GM18861 (cell line): ENCODE data around the gene SUGT1.
"Not testable (repeated sequence)": the region's sequence is repeated elsewhere in the genome, so short reads cannot be mapped to it uniquely, and the experiment has no call there.

Source experiments
- ATAC-seq: cut with Tn5 transposase; IDR thresholded peaks from one replicate; pipeline ENCODE4 v1.9.1; 2021; ENCODE audit not compliant: unreplicated experiment

Gene SUGT1

DNA sequence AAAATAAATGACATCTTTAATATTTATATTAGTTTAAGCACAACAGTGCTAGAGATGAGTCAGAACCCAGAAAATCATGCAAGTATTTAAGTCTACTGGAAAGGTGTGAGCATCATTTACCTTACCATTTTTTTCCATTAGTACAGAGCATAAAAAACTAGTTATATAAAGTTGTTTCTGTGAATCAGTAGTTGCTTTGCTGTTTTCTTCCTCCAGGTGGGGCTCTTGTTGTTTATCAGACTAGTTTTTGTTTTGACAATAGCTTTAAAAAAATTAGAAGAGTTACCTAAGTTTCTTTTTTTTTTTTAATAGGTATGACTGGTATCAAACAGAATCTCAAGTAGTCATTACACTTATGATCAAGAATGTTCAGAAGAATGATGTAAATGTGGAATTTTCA lies 12.7 kb downstream of the SUGT1 start:
- ATAC-seq: peak; percentile 33

DNA sequence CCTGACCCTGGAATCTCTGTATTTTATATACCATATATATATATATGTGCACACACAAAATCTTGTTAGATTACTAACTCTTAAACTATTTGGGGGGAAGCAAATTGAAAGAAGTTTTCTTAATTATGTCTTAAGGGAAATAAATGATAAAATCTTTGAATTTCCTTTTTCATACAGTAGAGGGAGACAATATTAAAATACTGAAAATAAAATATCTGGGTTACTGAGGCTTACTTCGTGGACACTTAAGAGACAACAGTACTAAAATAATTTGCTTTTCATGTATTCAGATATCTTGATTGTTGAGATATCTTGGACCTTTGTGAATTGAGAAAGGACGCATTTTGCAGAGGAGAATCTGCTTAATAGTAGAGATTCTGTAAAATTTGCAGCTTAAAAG lies 17.0 kb downstream of the SUGT1 start:
- no peak for ATAC-seq

DNA sequence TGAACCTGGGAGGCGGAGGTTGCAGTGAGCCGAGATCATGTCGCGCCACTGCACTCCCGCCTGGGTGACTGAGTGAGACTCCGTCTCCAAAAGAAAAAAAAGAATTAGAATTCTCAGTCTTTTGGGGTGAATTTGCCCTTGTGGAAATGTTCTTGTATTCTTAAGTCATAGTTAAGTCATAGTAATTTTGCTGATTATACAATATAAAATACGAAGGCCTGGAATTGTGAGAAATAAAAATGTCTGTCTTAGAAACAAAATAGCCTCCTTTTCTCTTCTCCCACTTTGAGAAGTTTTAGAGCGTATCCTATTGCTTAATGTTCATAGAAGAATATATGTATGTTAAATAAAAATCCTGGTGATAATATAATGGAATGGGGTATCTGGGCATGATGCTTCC lies 18.1 kb downstream of the SUGT1 start:
- ATAC-seq: no peak

DNA sequence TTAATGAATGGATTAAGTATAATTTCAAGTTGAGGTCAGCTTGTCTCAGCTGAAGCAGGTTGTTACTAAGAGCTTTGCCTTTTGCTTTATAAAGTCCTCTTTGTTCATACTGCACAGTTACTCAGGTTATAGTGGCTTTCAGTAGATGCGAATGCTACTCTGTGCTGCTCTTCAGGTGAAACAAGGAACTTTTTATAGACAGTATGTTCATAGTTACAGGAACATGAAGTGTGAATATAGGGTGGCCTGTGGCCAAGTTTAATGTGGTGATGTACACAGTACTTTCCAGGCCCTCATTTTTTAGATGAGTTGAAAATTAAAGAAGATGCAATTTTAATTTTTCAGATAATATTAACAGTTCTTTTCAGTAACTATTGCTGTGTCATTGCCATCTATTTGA lies 20.8 kb downstream of the SUGT1 start:
- no peak for ATAC-seq

DNA sequence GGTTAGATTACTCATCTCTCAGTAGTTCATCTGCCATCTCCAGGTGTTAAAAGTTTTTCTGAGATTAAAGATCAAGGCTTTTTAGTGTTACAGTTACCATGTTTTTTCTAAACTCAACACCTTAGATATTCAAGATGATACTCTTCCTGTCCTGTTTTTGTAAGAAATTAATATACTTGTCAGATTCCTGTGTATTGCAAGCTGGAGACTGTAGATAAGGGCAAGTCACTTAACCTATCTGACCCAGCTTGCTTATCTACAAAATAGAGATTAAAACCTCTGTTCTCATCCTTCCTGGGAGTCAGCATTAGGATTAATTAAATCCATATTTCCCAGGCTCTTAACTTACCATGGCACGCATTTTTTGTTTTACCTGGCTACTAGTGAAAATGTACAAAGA lies 25.2 kb downstream of the SUGT1 start:
- ATAC-seq: no peak

DNA sequence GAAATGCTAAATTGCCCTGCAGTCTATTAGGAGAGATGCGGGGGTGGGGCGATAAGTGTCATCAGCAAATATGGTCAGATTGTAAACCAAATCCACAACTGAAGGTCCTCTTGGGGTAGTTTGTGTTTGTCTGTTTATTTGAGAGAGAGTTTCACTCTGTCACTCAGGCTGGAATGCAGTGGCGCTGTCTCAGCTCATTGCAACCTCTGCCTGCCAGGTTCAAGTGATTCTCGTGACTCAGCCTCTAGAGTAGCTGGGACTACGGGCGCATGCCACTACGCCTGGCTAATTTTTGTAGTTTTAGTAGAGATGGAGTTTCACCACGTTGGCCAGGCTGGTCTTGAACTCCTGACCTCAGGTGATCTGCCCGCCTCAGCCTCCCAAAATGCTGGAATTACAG lies 33.2 kb downstream of the SUGT1 start:
- ATAC-seq: not testable (repeated sequence)

DNA sequence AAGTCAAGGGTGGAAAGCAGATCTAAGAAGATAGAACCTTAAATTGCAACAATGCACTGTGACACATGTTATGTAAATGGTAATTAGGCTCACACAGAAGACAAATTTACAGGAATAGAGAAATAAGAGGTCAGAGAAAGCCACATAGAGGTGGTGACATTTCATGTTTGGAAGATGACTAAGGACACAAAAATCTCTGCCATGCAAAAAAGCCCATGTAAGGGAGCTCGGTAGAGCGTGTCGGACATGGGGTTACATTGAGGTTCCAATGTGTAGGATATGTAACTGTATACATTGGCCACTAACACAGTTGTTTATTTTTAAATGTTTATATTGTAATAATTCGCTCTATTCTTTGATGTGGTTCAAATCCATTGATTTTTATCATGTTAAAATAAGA lies 33.7 kb downstream of the SUGT1 start:
- no peak for ATAC-seq

DNA sequence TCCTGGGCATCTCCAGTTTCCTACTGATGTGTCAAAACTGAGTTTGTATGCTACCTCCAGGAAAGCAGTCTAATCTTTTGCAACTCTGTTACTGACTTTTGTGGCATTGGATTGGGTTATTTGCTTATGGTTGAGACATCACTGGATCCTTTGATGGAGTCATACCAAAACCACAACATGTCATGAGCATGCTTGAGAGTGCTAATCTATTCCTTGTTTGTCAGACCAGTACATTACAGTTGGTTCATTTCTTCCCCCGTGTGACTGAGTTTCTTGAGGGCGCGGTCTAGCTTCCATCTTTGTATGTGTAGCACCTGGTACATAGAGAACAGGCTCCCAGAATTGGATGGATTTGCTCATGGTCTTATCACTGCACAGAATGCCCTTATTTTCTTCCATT lies 43.2 kb downstream of the SUGT1 start:
- peak; percentile 51 for ATAC-seq

DNA sequence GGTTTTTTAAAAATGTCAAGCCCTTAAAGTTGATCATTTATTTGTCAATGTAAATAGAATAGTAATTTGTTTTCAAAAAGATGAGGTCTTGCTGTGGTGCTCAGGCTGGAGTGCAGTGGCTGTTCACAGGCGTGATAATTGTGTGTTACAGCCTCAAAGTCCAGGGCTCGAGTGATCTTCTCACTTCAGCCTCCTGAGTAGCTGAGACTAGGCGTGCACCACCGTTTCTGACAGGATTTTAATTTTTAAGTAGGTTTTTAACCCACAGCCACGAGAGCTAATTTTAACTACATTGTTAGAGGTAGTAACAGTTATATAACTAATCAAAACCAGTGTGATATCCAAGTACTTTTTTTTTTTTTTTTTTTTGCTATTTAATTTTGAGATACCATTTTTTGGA lies 43.9 kb downstream of the SUGT1 start:
- no peak for ATAC-seq

DNA sequence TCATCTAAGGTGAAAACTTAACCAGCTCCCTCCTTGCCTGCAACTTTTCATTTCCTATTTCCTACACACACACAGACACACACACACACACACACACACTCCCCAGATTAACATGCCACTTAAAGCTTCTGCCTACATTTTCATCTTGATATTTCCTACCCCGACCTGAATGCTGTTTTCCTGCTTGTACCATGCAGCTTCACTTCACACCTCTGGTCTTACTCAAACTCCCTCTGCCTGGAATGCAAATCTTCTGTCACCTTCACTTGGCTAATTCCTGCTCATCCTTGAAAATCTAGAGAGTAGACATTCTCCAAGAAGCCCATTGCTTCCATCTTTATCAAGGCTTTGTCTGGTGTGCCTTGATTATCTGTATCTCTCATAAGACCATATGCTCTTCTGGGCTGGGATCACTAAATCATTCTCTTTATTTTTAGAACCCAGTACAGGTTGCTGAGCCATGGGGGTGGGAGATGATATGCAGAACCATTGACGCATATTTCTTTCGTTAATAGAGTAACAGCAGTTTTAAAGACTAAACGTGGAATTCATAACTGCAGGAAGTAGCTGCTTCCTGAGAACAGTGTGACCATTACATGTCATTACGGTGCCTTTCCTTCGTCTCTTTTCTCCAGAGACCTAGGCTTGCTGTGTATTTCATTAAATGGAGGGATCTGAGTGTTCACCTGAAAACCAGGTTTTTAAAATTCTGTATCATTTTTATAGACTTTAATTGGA lies 49.3 kb downstream of the SUGT1 start:
- no peak for ATAC-seq

DNA sequence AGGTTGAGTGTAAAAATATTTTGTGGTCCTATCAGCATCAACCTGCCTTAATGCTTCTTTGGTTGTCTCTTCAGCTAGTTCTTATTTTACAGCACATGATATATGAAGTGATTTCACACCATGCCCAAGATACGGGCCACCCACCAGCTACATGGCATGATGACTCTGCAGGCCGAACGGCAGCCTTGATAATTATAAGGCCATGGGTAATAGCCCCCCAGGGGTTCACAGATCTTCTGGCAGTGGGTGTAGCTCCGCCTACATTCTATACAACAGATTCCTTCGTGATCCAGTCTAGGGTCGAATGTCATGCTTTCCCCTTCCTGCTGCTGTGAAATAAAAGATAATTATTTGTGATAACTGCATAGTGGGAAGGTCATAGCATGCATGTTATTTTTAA lies 50.8 kb downstream of the SUGT1 start:
- no peak for ATAC-seq

DNA sequence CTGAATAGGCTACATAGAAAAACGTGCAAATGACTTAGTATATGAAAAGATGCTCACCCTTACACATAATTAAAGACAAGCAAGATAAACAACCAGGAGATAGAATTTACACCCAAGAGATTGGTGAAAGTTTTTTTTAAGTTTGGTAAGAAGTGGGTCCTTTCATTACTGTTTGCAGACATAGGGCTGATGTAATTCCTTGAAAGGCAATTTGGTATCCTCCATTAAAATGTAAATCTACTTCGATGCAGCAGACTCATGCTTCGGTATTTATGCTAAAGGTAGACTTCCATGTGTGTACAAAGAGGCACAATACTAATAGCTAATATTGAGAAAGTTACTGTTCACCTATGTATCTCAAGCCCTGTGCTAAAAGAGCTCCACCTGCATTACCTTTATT lies 53.4 kb downstream of the SUGT1 start:
- no peak for ATAC-seq

DNA sequence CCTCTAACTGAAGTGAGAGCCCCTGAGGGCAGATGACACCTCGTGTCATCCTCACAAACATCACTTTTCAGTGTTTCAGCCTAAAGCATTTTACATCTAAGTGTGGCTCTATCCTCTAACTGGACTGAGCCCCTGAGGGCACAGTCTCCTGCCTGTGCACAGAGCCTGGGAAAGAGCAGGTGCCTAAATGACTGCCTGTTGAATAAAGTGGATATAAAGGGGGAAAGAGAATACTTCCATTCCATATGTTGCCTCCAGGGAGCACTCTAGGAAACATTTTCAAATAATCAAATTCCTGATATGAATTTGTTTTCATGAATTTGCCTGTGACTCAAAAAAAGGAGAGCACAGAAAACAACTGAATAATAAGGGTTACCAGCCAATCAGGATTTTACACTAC lies 54.7 kb downstream of the SUGT1 start:
- ATAC-seq: no peak

DNA sequence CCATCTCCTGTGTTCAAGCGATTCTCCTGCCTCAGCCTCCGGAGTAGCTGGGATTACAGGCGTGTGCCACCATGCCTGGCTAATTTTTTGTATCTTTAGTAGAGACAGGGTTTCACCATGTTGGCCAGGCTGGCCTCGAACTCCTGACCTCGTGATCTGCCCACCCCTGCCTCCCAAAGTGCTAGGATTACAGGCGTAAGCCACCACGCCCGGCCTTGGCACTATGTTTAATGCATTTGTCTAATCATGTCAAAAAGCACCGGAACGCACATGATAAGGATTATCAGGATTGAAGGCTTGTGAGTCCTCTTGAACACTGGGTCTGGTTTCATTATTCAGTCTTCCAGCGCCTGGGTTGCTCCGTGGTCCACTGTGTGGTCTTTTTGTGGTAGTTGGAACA lies 55.6 kb downstream of the SUGT1 start:
- ATAC-seq: not testable (repeated sequence)

DNA sequence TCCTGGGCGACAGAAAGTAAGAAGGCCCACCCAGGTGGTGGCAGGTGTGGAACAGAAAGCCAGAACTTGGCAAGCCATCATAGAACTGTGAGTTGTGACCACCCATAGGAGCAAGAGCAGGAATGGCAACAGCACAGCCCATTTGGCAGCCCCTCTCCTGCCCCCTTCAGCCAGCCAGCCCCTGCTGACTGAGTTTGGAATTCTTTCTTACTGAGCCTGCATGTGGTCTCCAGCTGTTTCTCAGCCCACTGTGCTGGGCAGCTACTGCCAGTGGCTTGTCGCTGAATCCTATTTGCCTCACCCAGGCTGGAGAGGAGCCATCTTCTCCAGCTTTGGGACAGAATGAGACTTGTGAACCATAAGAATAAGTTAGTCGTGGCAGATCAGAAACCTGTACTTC lies 58.6 kb downstream of the SUGT1 start:
- ATAC-seq: no peak

DNA sequence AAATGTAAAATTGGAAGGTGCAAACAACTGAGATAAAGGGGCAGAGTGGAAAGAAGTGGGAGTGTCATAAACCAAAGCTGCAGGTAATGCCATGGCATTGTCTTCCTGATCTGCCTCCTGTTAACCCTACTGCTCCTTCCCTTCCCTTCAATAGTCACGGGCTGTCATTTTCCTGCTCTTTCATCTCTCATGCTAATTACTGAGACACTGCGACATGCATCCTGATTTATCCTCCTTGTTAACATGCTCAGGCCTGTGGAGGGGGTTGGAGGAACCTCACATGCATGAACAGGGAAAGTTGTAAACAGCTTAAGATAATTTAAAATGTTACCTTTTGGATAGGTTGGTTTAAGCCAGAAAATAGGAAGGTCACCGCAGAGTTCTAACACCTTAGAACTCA lies 59.7 kb downstream of the SUGT1 start:
- no peak for ATAC-seq

DNA sequence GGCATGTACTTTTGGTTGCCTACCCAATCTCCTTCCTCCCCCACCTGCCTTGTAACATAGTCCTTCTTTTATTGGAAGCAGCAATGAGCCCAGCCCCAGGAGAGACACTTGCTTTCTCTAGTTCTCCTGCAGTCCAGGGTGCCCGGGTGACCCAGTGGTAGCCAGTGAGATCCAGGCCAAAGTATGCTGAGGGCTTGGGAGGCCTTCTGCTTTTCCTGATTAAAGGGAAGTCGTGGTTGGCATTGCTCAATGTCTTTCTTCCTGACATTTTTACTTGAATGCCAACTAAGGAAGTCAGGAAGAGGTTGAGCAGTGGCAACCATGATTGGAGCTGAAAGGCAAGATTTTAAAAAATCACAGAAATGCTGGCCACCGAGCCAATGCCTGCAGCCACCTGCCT lies 61.3 kb downstream of the SUGT1 start:
- no peak for ATAC-seq

DNA sequence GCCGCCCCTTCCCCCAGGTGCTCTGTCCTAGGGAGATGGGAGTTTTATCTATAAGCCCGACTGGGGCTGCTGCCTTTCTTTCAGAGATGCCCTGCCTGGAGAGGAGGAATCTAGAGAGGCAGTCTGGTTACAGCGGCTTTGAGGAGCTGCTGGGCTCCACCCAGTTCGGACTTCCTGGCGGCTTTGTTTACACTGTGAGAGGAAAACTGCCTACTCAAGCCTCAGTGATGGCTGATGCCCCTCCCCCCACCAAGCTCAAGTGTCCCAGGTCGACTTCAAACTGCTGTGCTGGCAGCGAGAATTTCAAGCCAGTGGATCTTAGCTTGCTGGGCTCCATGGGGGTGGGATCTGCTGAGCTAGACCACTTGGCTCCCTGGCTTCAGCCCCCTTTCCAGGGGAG lies 68.3 kb downstream of the SUGT1 start:
- not testable (repeated sequence) for ATAC-seq

DNA sequence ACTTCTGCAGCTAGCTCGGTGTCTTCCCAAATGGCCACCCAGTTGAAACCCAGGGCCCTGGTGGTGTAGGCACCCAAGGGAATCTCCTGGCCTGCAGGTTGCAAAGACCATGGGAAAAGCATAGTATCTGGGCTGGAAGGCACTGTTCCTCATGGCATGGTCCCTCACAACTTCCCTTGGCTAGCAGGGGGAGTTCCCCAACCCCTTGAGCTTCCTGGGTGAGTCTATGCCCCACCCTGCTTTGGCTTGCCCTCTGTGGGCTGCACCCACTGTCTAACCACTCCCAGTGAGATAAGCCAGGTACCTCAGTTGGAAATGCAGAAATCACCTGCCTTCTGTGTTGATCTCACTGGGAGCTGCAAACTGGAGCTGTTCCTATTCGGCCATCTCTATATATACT lies 68.7 kb downstream of the SUGT1 start:
- not testable (repeated sequence) for ATAC-seq

DNA sequence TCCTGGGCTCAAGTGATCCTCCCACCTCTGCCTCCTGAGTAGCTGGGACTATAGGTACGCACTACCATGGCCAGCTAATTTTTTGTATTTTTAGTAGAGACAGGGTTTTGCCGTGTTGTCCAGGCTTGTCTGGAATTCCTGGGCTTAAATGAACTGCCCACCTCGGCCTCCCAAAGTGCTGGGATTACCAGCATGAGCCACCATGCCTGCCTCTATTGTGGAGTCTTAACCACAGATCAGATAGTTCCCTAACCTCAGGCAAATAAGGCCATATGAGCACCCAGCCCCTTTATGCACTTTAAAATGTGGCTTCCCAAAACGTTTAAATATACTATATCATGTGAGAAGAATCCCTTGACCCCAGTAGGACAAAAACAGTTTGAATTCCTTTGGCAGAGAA lies 70.5 kb downstream of the SUGT1 start:
- no peak for ATAC-seq

DNA sequence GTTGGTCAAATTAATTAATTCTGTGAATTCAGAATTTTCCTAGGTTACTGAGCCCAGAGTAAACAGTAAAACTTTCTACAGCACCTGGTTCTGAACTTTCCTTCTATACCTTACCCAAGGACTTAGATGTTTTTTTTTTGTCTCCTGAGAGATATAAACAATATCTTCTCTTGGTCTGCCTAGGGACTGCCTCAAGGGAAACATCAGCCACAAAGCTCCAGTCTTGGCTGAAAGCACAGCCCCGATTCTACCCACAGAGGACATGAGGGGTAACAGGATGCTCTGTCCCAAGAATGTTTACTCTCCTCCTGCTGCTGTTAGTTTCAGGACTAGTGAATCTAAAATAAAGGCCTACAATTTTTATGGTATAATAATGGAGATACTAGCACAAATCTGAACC lies 72.7 kb downstream of the SUGT1 start:
- no peak for ATAC-seq

DNA sequence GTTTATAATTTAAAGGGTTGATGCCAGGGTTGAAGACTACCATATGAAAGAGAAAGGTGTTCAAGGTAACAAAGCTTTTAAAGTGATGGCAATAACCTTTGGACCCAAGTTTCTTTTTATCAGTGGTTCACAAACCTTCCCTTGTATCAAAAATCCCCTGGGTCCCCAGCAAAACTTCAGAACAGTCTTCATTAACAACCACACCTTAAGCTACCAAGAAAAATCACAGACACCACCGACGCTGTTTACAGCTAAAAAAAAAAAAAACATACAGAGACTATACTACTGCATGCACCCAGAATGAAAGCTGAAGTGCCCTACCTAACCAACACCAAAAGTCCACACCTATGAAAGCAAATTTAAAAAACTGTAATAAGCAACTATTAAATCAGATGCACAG lies 73.6 kb downstream of the SUGT1 start:
- ATAC-seq: no peak

DNA sequence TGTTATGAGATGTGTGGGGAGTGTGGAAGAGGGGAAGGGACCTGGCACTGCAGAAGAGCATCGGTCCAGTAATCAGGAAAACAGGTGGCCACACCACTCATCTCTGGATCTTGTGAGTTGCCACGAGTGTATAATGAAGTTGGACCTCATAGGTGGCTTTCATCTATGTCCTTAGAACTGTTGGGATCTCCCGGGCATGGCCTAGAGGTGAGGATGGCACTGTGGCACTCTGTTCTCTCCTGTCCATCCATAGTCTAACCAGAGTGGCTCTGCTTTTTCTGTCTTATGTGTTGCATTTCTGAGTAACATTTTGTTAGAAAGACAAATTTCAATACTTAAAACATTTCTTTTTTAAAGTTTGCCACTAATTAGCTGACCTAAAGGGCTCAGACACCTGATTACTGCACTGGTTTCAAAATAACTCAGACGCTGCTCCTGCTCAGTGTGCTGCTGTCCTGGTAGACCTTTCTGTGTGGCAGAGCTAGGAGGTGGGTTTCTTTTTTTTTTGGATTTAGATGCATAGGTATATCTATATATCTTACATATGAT lies 81.5 kb downstream of the SUGT1 start:
- ATAC-seq: no peak
